HEK293 (cell line): ENCODE results near the gene BTNL9.
"Not testable (repeated sequence)": the region's sequence is repeated elsewhere in the genome, so short reads cannot be mapped to it uniquely, and the experiment has no call there.

ENCODE experiments used
- CTCF ChIA-PET: fragments of 350-600 bp; formaldehyde crosslinking; extraction: SDS; loops from one replicate; lab custom pipeline; 2021; ENCODE audit warnings: antibody characterized with exemption; lab: Yijun Ruan, JAX
- POLR2A ChIA-PET: fragments of 300-600 bp; formaldehyde crosslinking; extraction: SDS; loops from one replicate; lab custom pipeline; 2020; ENCODE audit warnings: antibody characterized with exemption, inconsistent platforms; lab: Yijun Ruan, JAX
- H3K27ac ChIP-seq: fragments of 200-500 bp; sonication (Bioruptor generic); 2 replicates; pipeline ENCODE4 v1.5.1; 2014; ENCODE audit warnings: low read depth, low read length, control low read depth, inconsistent platforms; ENCODE audit errors: extremely low read depth
- H3K36me3 ChIP-seq, 2 experiments: fragments of 200-500 bp in 1 of 2; sonication (Bioruptor generic) in 1 of 2; 1 replicate in 1 of 2; 2 replicates in 1 of 2; pipeline ENCODE4 v1.5.1; 2014 to 2017; ENCODE audit warnings: inconsistent platforms in 2 of 2, low read length in 2 of 2; ENCODE audit not compliant: control insufficient read depth in 2 of 2, insufficient read depth in 1 of 2
- H3K4me1 ChIP-seq: fragments of 200-500 bp; sonication (Bioruptor generic); 2 replicates; pipeline ENCODE4 v1.5.1; 2014; ENCODE audit warnings: mild to moderate bottlenecking, low read length, inconsistent platforms; ENCODE audit not compliant: control insufficient read depth, insufficient read depth
- H3K4me3 ChIP-seq: 2 replicates; pipeline ENCODE4 v1.5.1; 2011; ENCODE audit warnings: low read depth, mild to moderate bottlenecking, control low read depth, low read length, moderate library complexity
- H3K9me3 ChIP-seq: fragments of 200-500 bp; sonication (Bioruptor generic); 2 replicates; pipeline ENCODE4 v1.5.1; 2014; ENCODE audit warnings: low read depth, low read length, inconsistent platforms; ENCODE audit not compliant: control insufficient read depth, insufficient read depth
- KLF1 ChIP-seq: fragments of 450-650 bp; formaldehyde crosslinking; IDR thresholded peaks from 2 replicates; pipeline ENCODE4 v1.5.1; 2016; ENCODE audit warnings: missing biosample characterization, missing genetic modification characterization
- ZNF146 ChIP-seq: fragments of 450-650 bp; formaldehyde crosslinking; IDR thresholded peaks from 2 replicates; pipeline ENCODE4 v1.5.1; 2016; ENCODE audit warnings: missing biosample characterization, missing genetic modification characterization
- ZNF37A ChIP-seq: fragments of 450-650 bp; IDR thresholded peaks from 2 replicates; pipeline ENCODE4 v1.5.1; 2018; ENCODE audit warnings: missing biosample characterization, missing genetic modification characterization
- ZNF596 ChIP-seq: fragments of 450-650 bp; IDR thresholded peaks from 2 replicates; pipeline ENCODE4 v1.5.0; 2018; ENCODE audit warnings: missing biosample characterization, mild to moderate bottlenecking, missing genetic modification characterization, moderate library complexity
- ZNF626 ChIP-seq: fragments of 450-650 bp; sonication (Bioruptor Pico); formaldehyde crosslinking; IDR thresholded peaks from 2 replicates; pipeline ENCODE4 v1.5.1; 2018; ENCODE audit warnings: missing biosample characterization, missing genetic modification characterization, inconsistent platforms
- ZNF747 ChIP-seq: fragments of 450-650 bp; formaldehyde crosslinking; IDR thresholded peaks from 2 replicates; pipeline ENCODE4 v1.5.1; 2016; ENCODE audit warnings: missing biosample characterization, missing genetic modification characterization

BTNL9 gene

GRCh38 chr5:181087309-181087708 is 47.2 kb downstream of the BTNL9 start:
- POLR2A ChIA-PET = interaction anchor here (0.5 kb wide), 1 partner anchor 37 kb away, joined by 6 read pairs; no protein-coding TSS in a partner anchor
- CTCF ChIA-PET = interaction anchor here (0.6 to 1.7 kb wide), 4 partner anchors 218 to 320 kb away, joined by 3 to 5 read pairs (median 3); no protein-coding TSS in a partner anchor

GRCh38 chr5:181088289-181088688 is 48.2 kb downstream of the BTNL9 start:
- ChIA-PET POLR2A (no interaction called here), CTCF (interaction anchor here (1.1 kb wide), 1 partner anchor 321 kb away, joined by 3 read pairs; no protein-coding TSS in a partner anchor)
- Histone ChIP-seq H3K4me3 (no peak overlapping the region), H3K36me3 (no peaks in the 10 kb centered on the region), H3K9me3 (no peaks in the 10 kb centered on the region), H3K4me1 (no peaks in the 10 kb centered on the region), H3K27ac (no peak overlapping the region)
- TF ChIP-seq ZNF37A (tag by site-specific recombination) (peak; percentile 86), ZNF626 (tag by site-specific recombination) (no peak)

More at GRCh38 chr5:181087309-181087708, 47.2 kb downstream of the BTNL9 start:
- Histone ChIP-seq H3K4me1 (no peaks in the 10 kb centered on the region), H3K4me3 (no peak overlapping the region), H3K27ac (no peak overlapping the region), H3K9me3 (no peaks in the 10 kb centered on the region), H3K36me3 (no peaks in the 10 kb centered on the region)
- TF ChIP-seq ZNF596 (tag by site-specific recombination) = no peak

- no peaks in the 10 kb centered on the region for H3K36me3 ChIP-seq
- TF ChIP-seq KLF1 = no peak
- no peak for TF ChIP-seq ZNF747 (tag by site-specific recombination)
- ChIA-PET POLR2A (no interaction called here), CTCF (no interaction called here)
- H3K4me1 ChIP-seq = no peaks in the 10 kb centered on the region
- H3K4me3 ChIP-seq = no peak overlapping the region
- H3K9me3 ChIP-seq = no peaks in the 10 kb centered on the region
- H3K27ac ChIP-seq = no peak overlapping the region
These were observed 52.4 kb downstream of the BTNL9 start for GRCh38 chr5:181092428-181092827.

- peak; percentile 86 for TF ChIP-seq ZNF146 (tag by site-specific recombination)
- POLR2A ChIA-PET, H3K36me3 ChIP-seq, H3K4me1 ChIP-seq, H3K4me3 ChIP-seq, CTCF ChIA-PET, H3K27ac ChIP-seq, H3K9me3 ChIP-seq: not testable (repeated sequence)
These were observed 55.1 kb downstream of the BTNL9 start for GRCh38 chr5:181095162-181095561.

GRCh38 chr5:181096721-181097382 is 56.8 kb downstream of the BTNL9 start:
- H3K27ac ChIP-seq, POLR2A ChIA-PET: not testable (repeated sequence)

GRCh38 chr5:181097383-181097753 is 57.3 kb downstream of the BTNL9 start:
- POLR2A ChIA-PET, H3K4me1 ChIP-seq, H3K4me3 ChIP-seq, H3K27ac ChIP-seq, H3K36me3 ChIP-seq, CTCF ChIA-PET, H3K9me3 ChIP-seq: not testable (repeated sequence)

More at GRCh38 chr5:181096721-181097382, 56.8 kb downstream of the BTNL9 start:
- H3K4me1 ChIP-seq, H3K4me3 ChIP-seq, H3K9me3 ChIP-seq, H3K36me3 ChIP-seq, CTCF ChIA-PET: not testable (repeated sequence)

- CTCF ChIA-PET, H3K4me1 ChIP-seq, H3K27ac ChIP-seq, H3K36me3 ChIP-seq, POLR2A ChIA-PET, H3K9me3 ChIP-seq, H3K4me3 ChIP-seq: not testable (repeated sequence)
These were observed 57.9 kb downstream of the BTNL9 start for GRCh38 chr5:181097759-181098491.
